Spleen (tissue), 7 donors: ENCODE data around the gene SOST.

Experiments
- POLR2A ChIP-seq, 3 donors: fragments of 450-650 bp; IDR thresholded peaks; one replicate each; pipeline ENCODE4 v1.5.1; 2017; ENCODE audit warnings: antibody characterized with exemption in 3 of 3, mild to moderate bottlenecking in 1 of 3
- POLR2AphosphoS5 ChIP-seq, 3 donors: sonication (generic); formaldehyde crosslinking; IDR thresholded peaks; one replicate each; pipeline ENCODE4 v1.5.1; 2017; ENCODE audit warnings: antibody characterized with exemption in 3 of 3
- TF ChIP-seq, protein P1 (sequence below), 11 experiments: fragments of 200-600 bp in 7 of 11; fragments of 450-650 bp in 4 of 11; sonication (generic) in 4 of 11; IDR thresholded peaks in 8 of 11; conservative IDR thresholded peaks in 3 of 11; 1 replicate in 7 of 11; 2 replicates in 4 of 11; pipeline versions ENCODE4 v1.4.0 to v1.8.0; 2016 to 2021; ENCODE audit warnings: antibody characterized with exemption in 11 of 11, inconsistent platforms in 4 of 11, mild to moderate bottlenecking in 1 of 11
- donor health status: DM: no; HTN: no; CAD: no; lungs with moderate emphysema.
- donor health status: DM: no; HTN: no; CAD: no.
- donor health status: DM: no; HTN: no; CAD: no.

GRCh38 chr17:43789482-43789881 lies 30.9 kb upstream of the SOST start:
- TF ChIP-seq, protein P1, sequence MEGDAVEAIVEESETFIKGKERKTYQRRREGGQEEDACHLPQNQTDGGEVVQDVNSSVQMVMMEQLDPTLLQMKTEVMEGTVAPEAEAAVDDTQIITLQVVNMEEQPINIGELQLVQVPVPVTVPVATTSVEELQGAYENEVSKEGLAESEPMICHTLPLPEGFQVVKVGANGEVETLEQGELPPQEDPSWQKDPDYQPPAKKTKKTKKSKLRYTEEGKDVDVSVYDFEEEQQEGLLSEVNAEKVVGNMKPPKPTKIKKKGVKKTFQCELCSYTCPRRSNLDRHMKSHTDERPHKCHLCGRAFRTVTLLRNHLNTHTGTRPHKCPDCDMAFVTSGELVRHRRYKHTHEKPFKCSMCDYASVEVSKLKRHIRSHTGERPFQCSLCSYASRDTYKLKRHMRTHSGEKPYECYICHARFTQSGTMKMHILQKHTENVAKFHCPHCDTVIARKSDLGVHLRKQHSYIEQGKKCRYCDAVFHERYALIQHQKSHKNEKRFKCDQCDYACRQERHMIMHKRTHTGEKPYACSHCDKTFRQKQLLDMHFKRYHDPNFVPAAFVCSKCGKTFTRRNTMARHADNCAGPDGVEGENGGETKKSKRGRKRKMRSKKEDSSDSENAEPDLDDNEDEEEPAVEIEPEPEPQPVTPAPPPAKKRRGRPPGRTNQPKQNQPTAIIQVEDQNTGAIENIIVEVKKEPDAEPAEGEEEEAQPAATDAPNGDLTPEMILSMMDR (IDR thresholded peaks at IDR 0.05 in 8 of 11, conservative IDR thresholded peaks at IDR 0.05 in 3 of 11) = no peak
- TF ChIP-seq POLR2A (IDR thresholded peaks at IDR 0.05) (no peak), POLR2AphosphoS5 (IDR thresholded peaks at IDR 0.05) (no peak)
